Epithelial cell of umbilical artery (primary cell): ENCODE results near the gene OTUD7B. TPM values are rescaled to one million over a fixed set of nuclear protein-coding genes. Genes with fewer than 3 reads are reported as not detected.

ENCODE experiments used
- total RNA-seq: library from RNA; depleted of rRNA; stranded (reverse); fragments of >200 nt; gene quantifications from 2 replicates; pipeline ENCODE4 v1.2.3, GENCODE V29; 2014

The OTUD7B gene
- total RNA-seq, result 9.7 and 14.0 TPM in 2 replicates

GRCh38 chr1:150010393-150011115 lies at the start of gene OTUD7B:
Gene OTUD7B (minus strand): TSS chr1:150010726. CDS start chr1:149977510, 33,216 bp downstream.

GRCh38 chr1:149936170-149936991 lies 74.1 kb downstream of the OTUD7B start, which contains the start of gene MTMR11:
Gene MTMR11 (minus strand): TSS chr1:149936879. CDS start chr1:149936647, 232 bp downstream.

GRCh38 chr1:149927563-149928400 lies 82.7 kb downstream of the OTUD7B start, which contains the start of gene SF3B4:
Gene SF3B4 (minus strand): TSS chr1:149927803. CDS start chr1:149927759, 44 bp downstream.

GRCh38 chr1:149917571-149918144 lies 92.9 kb downstream of the OTUD7B start, which contains the start of gene SV2A:
Gene SV2A (minus strand): TSS chr1:149917844. CDS start chr1:149913840, 4,004 bp downstream.

GRCh38 chr1:149899460-149900284 lies 110.9 kb downstream of the OTUD7B start, which contains the start of gene BOLA1:
Gene BOLA1 (plus strand): TSS chr1:149899568. CDS start chr1:149900060, 492 bp downstream.

Other genes starting within 250 kb of the OTUD7B start
- gene FCGR1A, start 228.0 kb downstream of the OTUD7B start, total RNA-seq, result not detected in 2 replicates
- 9.7 and 13.8 TPM in 2 replicates for gene BOLA1, start 111.2 kb downstream of the OTUD7B start, total RNA-seq
- 2.3 and 4.9 TPM in 2 replicates for gene SV2A, start 92.9 kb downstream of the OTUD7B start, total RNA-seq
- 8.8 and 9.3 TPM in 2 replicates for gene SF3B4, start 82.9 kb downstream of the OTUD7B start, total RNA-seq
- 3.9 and 4.9 TPM in 2 replicates for gene MTMR11, start 73.8 kb downstream of the OTUD7B start, total RNA-seq
- 23.1 and 32.5 TPM in 2 replicates for gene VPS45, start 57.0 kb upstream of the OTUD7B start, total RNA-seq
- 48.4 and 50.2 TPM in 2 replicates for gene PLEKHO1, start 139.2 kb upstream of the OTUD7B start, total RNA-seq
- gene ANP32E, start 225.4 kb upstream of the OTUD7B start, total RNA-seq, result 33.8 and 41.5 TPM in 2 replicates
- gene CA14, start 247.0 kb upstream of the OTUD7B start, total RNA-seq, result not detected in 2 replicates